NCI-H526 (cell line): ENCODE measurements around the gene FBXO17.
A peak's percentile ranks its signal among the peaks of the same experiment; 100 is the strongest.
"Not testable (repeated sequence)": the region's sequence is repeated elsewhere in the genome, so short reads cannot be mapped to it uniquely, and the experiment has no call there.

ENCODE experiments used
- DNase-seq, 2 experiments: peaks; one replicate each; lab custom pipeline; 2025; lab: John Stamatoyannopoulos, UW

FBXO17 gene

GRCh38 chr19:38975214-38975860 is at the start of gene FBXO17:
Gene FBXO17 (minus strand): TSS chr19:38975742. CDS start chr19:38950319, 25,423 bp downstream.
- DNase-seq, result peak; percentile 35 to 84

- no peak for DNase-seq
These were observed 49.5 kb upstream of the FBXO17 start for GRCh38 chr19:39024875-39025641.

- DNase-seq, result no peak
These were observed 45.5 kb upstream of the FBXO17 start for GRCh38 chr19:39021063-39021462.

- no peak for DNase-seq
These were observed 42.1 kb upstream of the FBXO17 start for GRCh38 chr19:39017646-39018045.

- DNase-seq, result no peak
These were observed 41.5 kb upstream of the FBXO17 start for GRCh38 chr19:39017026-39017425.

- no peak for DNase-seq
These were observed 38.5 kb upstream of the FBXO17 start for GRCh38 chr19:39014037-39014436.

GRCh38 chr19:39009001-39009400 is 33.5 kb upstream of the FBXO17 start:
- DNase-seq, result no peak

- no peak for DNase-seq
These were observed 32.6 kb upstream of the FBXO17 start for GRCh38 chr19:39008137-39008536.

- peak; percentile 42 to 73 for DNase-seq
These were observed 31.6 kb upstream of the FBXO17 start for GRCh38 chr19:39007096-39007495.

- no peak for DNase-seq
These were observed 28.9 kb upstream of the FBXO17 start for GRCh38 chr19:39004403-39004802.

- no peak for DNase-seq
These were observed 28.3 kb upstream of the FBXO17 start for GRCh38 chr19:39003796-39004195.

- no peak for DNase-seq
These were observed 27.6 kb upstream of the FBXO17 start for GRCh38 chr19:39003188-39003587.

- no peak for DNase-seq
These were observed 25.5 kb upstream of the FBXO17 start for GRCh38 chr19:39001041-39001440.

- DNase-seq, result not testable (repeated sequence)
These were observed 22.0 kb upstream of the FBXO17 start for GRCh38 chr19:38997576-38997975.

- DNase-seq, result no peak
These were observed 17.7 kb upstream of the FBXO17 start for GRCh38 chr19:38993271-38993670.

GRCh38 chr19:38990949-38991697 is 15.6 kb upstream of the FBXO17 start:
- no peak for DNase-seq

- DNase-seq, result not testable (repeated sequence)
These were observed 14.1 kb upstream of the FBXO17 start for GRCh38 chr19:38989614-38990013.

- peak; percentile 47 to 71 for DNase-seq
These were observed 13.6 kb upstream of the FBXO17 start for GRCh38 chr19:38989066-38989605.

- DNase-seq, result not testable (repeated sequence)
These were observed 13.1 kb upstream of the FBXO17 start for GRCh38 chr19:38988627-38989026.

- not testable (repeated sequence) for DNase-seq
These were observed 12.2 kb upstream of the FBXO17 start for GRCh38 chr19:38987745-38988144.

- DNase-seq, result no peak
These were observed 9.7 kb upstream of the FBXO17 start for GRCh38 chr19:38985262-38985661.

GRCh38 chr19:38980583-38981374 is 5.2 kb upstream of the FBXO17 start:
- DNase-seq, result no peak
